Breast epithelium (tissue), 4 donors: ENCODE results near the gene MSANTD1. TPM values are rescaled to one million over a fixed set of nuclear protein-coding genes. Genes with fewer than 3 reads are reported as not detected.
"Not testable (repeated sequence)": the region's sequence is repeated elsewhere in the genome, so short reads cannot be mapped to it uniquely, and the experiment has no call there.

Experiments used
- DNase-seq, 2 donors: peaks; one replicate each; pipeline ENCODE4 v3.0.0-alpha.2; 2019; ENCODE audit warnings: low spot score in 2 of 2
- H3K27ac ChIP-seq, 2 donors: fragments of 200-600 bp; sonication (generic) in 1 of 2; one replicate each; pipeline ENCODE4 v1.5.1; 2016 to 2019; ENCODE audit warnings: mild to moderate bottlenecking in 1 of 2
- H3K27me3 ChIP-seq, 2 donors: fragments of 200-600 bp; sonication (generic) in 1 of 2; one replicate each; pipeline versions ENCODE4 v1.5.1 to v1.6.0; 2017 to 2019; ENCODE audit warnings: control low read depth in 1 of 2, mild to moderate bottlenecking in 1 of 2
- H3K36me3 ChIP-seq: fragments of 200-600 bp; one replicate; pipeline ENCODE4 v1.5.1; 2019
- H3K4me1 ChIP-seq, 2 donors: fragments of 200-600 bp; sonication (generic); one replicate each; pipeline ENCODE4 v1.5.1; 2016 to 2019; ENCODE audit warnings: control low read depth in 1 of 2
- H3K4me3 ChIP-seq, 3 donors: fragments of 200-600 bp; sonication (generic); 1 replicate in 2 of 3; 2 replicates in 1 of 3; pipeline ENCODE4 v1.5.1; 2016 to 2019; ENCODE audit warnings: mild to moderate bottlenecking in 3 of 3, moderate library complexity in 2 of 3
- H3K9me3 ChIP-seq, 2 donors: fragments of 200-600 bp; sonication (generic) in 1 of 2; one replicate each; pipeline ENCODE4 v1.5.1; 2016 to 2019; ENCODE audit warnings: control low read depth in 1 of 2
- CTCF ChIP-seq, 3 donors: fragments of 450-650 bp; IDR thresholded peaks; one replicate each; pipeline ENCODE4 v1.5.1; 2016 to 2017; ENCODE audit warnings: antibody characterized with exemption in 3 of 3, mild to moderate bottlenecking in 3 of 3, moderate library complexity in 3 of 3
- POLR2A ChIP-seq: fragments of 450-650 bp; IDR thresholded peaks from one replicate; pipeline ENCODE4 v1.6.1; 2016; ENCODE audit warnings: antibody characterized with exemption, mild to moderate bottlenecking, moderate library complexity
- POLR2AphosphoS5 ChIP-seq, 3 donors: sonication (generic); formaldehyde crosslinking; IDR thresholded peaks; one replicate each; pipeline ENCODE4 v1.6.1; 2017; ENCODE audit warnings: antibody characterized with exemption in 3 of 3
- intact Hi-C: fragments of 100-400 bp; cut with DNase I; formaldehyde crosslinking; loops from one replicate; pipeline ENCODE4 v1.15.1; 2023; ENCODE audit warnings: low total_unique reads
- total RNA-seq, 3 donors: library from RNA; depleted of rRNA; stranded (reverse); fragments of >200 nt; gene quantifications; one replicate each; pipeline ENCODE4 v1.1.0, GENCODE V29; 2016

Gene MSANTD1
- total RNA-seq, 3 donors from 2014 or later: 0.48 to 0.88 (median 0.66) TPM

GRCh38 chr4:3299976-3300671 lies 51.2 kb downstream of the MSANTD1 start:
- peaks cover 0 to 6% of the 10 kb centered on the region in 2 donors for H3K9me3 ChIP-seq
- TF ChIP-seq CTCF (IDR thresholded peaks at IDR 0.05) (no peak), POLR2AphosphoS5 (IDR thresholded peaks at IDR 0.05) (no peak), POLR2A (no peak)
- DNase-seq: peak in 1 of 2 donors; percentile 40
- H3K27me3 ChIP-seq: no peaks in the 10 kb centered on the region
- peak overlapping the region; percentile 4 to 36 for H3K27ac ChIP-seq
- H3K4me1 ChIP-seq: peaks cover 7 to 11% of the 10 kb centered on the region in 2 donors
- no peaks in the 10 kb centered on the region for H3K36me3 ChIP-seq
- H3K4me3 ChIP-seq: no peak overlapping the region
- intact Hi-C loops: no loop called here

- H3K9me3 ChIP-seq, H3K36me3 ChIP-seq, intact Hi-C loops, H3K27ac ChIP-seq, H3K4me3 ChIP-seq, H3K27me3 ChIP-seq: not testable (repeated sequence)
- H3K4me1 ChIP-seq: peaks cover 7 to 12% of the 10 kb centered on the region in 2 donors
- peak in 1 of 2 donors; percentile 41 for DNase-seq
These were observed 51.9 kb downstream of the MSANTD1 start for GRCh38 chr4:3300882-3301281.

- no peaks in the 10 kb centered on the region for H3K36me3 ChIP-seq
- intact Hi-C loops: no loop called here
- TF ChIP-seq POLR2A (no peak), CTCF (IDR thresholded peaks at IDR 0.05) (no peak), POLR2AphosphoS5 (IDR thresholded peaks at IDR 0.05) (no peak)
- no peaks in the 10 kb centered on the region for H3K27me3 ChIP-seq
- H3K9me3 ChIP-seq: peaks cover 0 to 6% of the 10 kb centered on the region in 2 donors
- peak in 1 of 2 donors; percentile 45 for DNase-seq
- no peak overlapping the region for H3K4me3 ChIP-seq
- peak overlapping the region in 1 of 2 donors; percentile 55 for H3K27ac ChIP-seq
- peaks cover 7 to 12% of the 10 kb centered on the region in 2 donors for H3K4me1 ChIP-seq
These were observed 52.7 kb downstream of the MSANTD1 start for GRCh38 chr4:3301450-3302172.

GRCh38 chr4:3302173-3302785 lies 53.3 kb downstream of the MSANTD1 start:
- Histone ChIP-seq H3K4me3 (no peak overlapping the region), H3K4me1 (peaks cover 7 to 12% of the 10 kb centered on the region in 2 donors), H3K36me3 (no peaks in the 10 kb centered on the region), H3K27me3 (no peaks in the 10 kb centered on the region), H3K27ac (peak overlapping the region in 1 of 2 donors; percentile 55), H3K9me3 (peaks cover 0 to 6% of the 10 kb centered on the region in 2 donors)
- no peak for TF ChIP-seq CTCF (IDR thresholded peaks at IDR 0.05)
- no peak for TF ChIP-seq POLR2A
- TF ChIP-seq POLR2AphosphoS5 (IDR thresholded peaks at IDR 0.05): no peak
- peak in 1 of 2 donors; percentile 52 for DNase-seq
- intact Hi-C loops: no loop called here

- Histone ChIP-seq H3K27ac (peak overlapping the region in 1 of 2 donors; percentile 55), H3K27me3 (no peaks in the 10 kb centered on the region), H3K4me1 (peaks cover 7 to 12% of the 10 kb centered on the region in 2 donors), H3K4me3 (no peak overlapping the region), H3K36me3 (no peaks in the 10 kb centered on the region), H3K9me3 (no peaks in the 10 kb centered on the region)
- intact Hi-C loops: no loop called here
- no peak for TF ChIP-seq POLR2A
- no peak for TF ChIP-seq CTCF (IDR thresholded peaks at IDR 0.05)
- TF ChIP-seq POLR2AphosphoS5 (IDR thresholded peaks at IDR 0.05): no peak
- peak in 1 of 2 donors; percentile 30 for DNase-seq
These were observed 54.0 kb downstream of the MSANTD1 start for GRCh38 chr4:3302786-3303564.
